ENCODE measurements around the gene CNOT11.
"Not testable (repeated sequence)": the region's sequence is repeated elsewhere in the genome, so short reads cannot be mapped to it uniquely, and the experiment has no call there.

The CNOT11 gene

GRCh38 chr2:101310090-101310833, 57.6 kb downstream of the CNOT11 start:
- H3K4me3 ChIP-seq (replicated peaks; ENCODE audit: low read depth, low read length), result no peak overlapping the region
- TF ChIP-seq CTCF (IDR thresholded peaks at IDR 0.05; ENCODE audit: low read length, missing control alignments), result no peak
- no peak for DNase-seq (ENCODE audit: low read depth)

- no peak overlapping the region for H3K4me3 ChIP-seq (replicated peaks; ENCODE audit: low read depth, low read length)
- DNase-seq (ENCODE audit: low read depth), result no peak
- no peak for TF ChIP-seq CTCF (IDR thresholded peaks at IDR 0.05; ENCODE audit: low read length, missing control alignments)
These were observed 58.4 kb downstream of the CNOT11 start for GRCh38 chr2:101310834-101311695.

GRCh38 chr2:101311696-101312017, 59.0 kb downstream of the CNOT11 start:
- DNase-seq (ENCODE audit: low read depth), result no peak
- TF ChIP-seq CTCF (IDR thresholded peaks at IDR 0.05; ENCODE audit: low read length, missing control alignments), result no peak
- H3K4me3 ChIP-seq (replicated peaks; ENCODE audit: low read depth, low read length), result no peak overlapping the region

- DNase-seq (ENCODE audit: low read depth); H3K4me3 ChIP-seq (replicated peaks; ENCODE audit: low read depth, low read length): not testable (repeated sequence)
These were observed 63.9 kb downstream of the CNOT11 start for GRCh38 chr2:101316568-101316967.
